BLaER1 (cell line): ENCODE data around the gene CETP.

Experiments
- H3K27ac ChIP-seq: shearing (Covaris generic); formaldehyde crosslinking; 2 replicates; pipeline ENCODE4 v1.8.1; 2022
- H3K27me3 ChIP-seq: shearing (Covaris generic); formaldehyde crosslinking; 2 replicates; pipeline ENCODE4 v1.8.1; 2022
- H3K36me3 ChIP-seq: shearing (Covaris generic); formaldehyde crosslinking; 2 replicates; pipeline ENCODE4 v1.8.1; 2022
- H3K4me1 ChIP-seq: shearing (Covaris generic); formaldehyde crosslinking; 2 replicates; pipeline ENCODE4 v1.8.1; 2022
- H3K4me2 ChIP-seq: shearing (Covaris generic); formaldehyde crosslinking; 2 replicates; pipeline ENCODE4 v1.8.1; 2022
- H3K4me3 ChIP-seq: shearing (Covaris generic); formaldehyde crosslinking; 2 replicates; pipeline ENCODE4 v1.8.1; 2022
- H3K9ac ChIP-seq: shearing (Covaris generic); formaldehyde crosslinking; 2 replicates; pipeline ENCODE4 v1.8.1; 2022
- H3K9me3 ChIP-seq: shearing (Covaris generic); formaldehyde crosslinking; 2 replicates; pipeline ENCODE4 v1.8.1; 2022
- H4K20me1 ChIP-seq: shearing (Covaris generic); formaldehyde crosslinking; 2 replicates; pipeline ENCODE4 v1.8.1; 2022
- Cebpa-rat ChIP-seq: shearing (Covaris generic); IDR thresholded peaks from 2 replicates; pipeline ENCODE4 v1.8.1; 2022

CETP gene

GRCh38 chr16:56945847-56946527 is 15.8 kb upstream of the CETP start:
- H3K4me1 ChIP-seq = peaks cover 99% of the 10 kb centered on the region
- peaks cover 15% of the 10 kb centered on the region; the same call in 1 of the 2 replicates for H4K20me1 ChIP-seq
- TF ChIP-seq Cebpa-rat = no peak
- H3K9ac ChIP-seq = no peak overlapping the region
- H3K4me3 ChIP-seq = no peak overlapping the region
- peak overlapping the region; percentile 13; the same call in 1 of the 2 replicates for H3K4me2 ChIP-seq
- H3K9me3 ChIP-seq = no peaks in the 10 kb centered on the region
- H3K36me3 ChIP-seq = peaks cover 57% of the 10 kb centered on the region
- H3K27ac ChIP-seq = peak overlapping the region; percentile 58; the same call in 1 of the 2 replicates
- H3K27me3 ChIP-seq = no peaks in the 10 kb centered on the region

GRCh38 chr16:56946767-56947603 is 14.8 kb upstream of the CETP start:
- Histone ChIP-seq H3K36me3 (peaks cover 48% of the 10 kb centered on the region), H4K20me1 (0 out of 2 replicates have a peak, but pooled peaks cover 11% of the 10 kb centered on the region), H3K27me3 (no peaks in the 10 kb centered on the region), H3K4me1 (peaks cover 99% of the 10 kb centered on the region), H3K4me3 (no peak overlapping the region), H3K9me3 (no peaks in the 10 kb centered on the region), H3K27ac (peak overlapping the region; percentile 58; the same call in 1 of the 2 replicates), H3K4me2 (peak overlapping the region; percentile 13; the same call in 1 of the 2 replicates), H3K9ac (no peak overlapping the region; the same call in 1 of the 2 replicates)
- TF ChIP-seq Cebpa-rat = no peak

- Histone ChIP-seq H3K9ac (no peak overlapping the region), H3K27ac (peak overlapping the region; percentile 58; the same call in 1 of the 2 replicates), H3K4me1 (peaks cover 99% of the 10 kb centered on the region), H3K4me3 (no peak overlapping the region), H3K27me3 (no peaks in the 10 kb centered on the region), H3K36me3 (peaks cover 41% of the 10 kb centered on the region), H3K4me2 (peak overlapping the region; percentile 13; the same call in 1 of the 2 replicates), H3K9me3 (no peaks in the 10 kb centered on the region), H4K20me1 (0 out of 2 replicates have a peak, but pooled peaks cover 8% of the 10 kb centered on the region)
- no peak for TF ChIP-seq Cebpa-rat
These were observed 14.2 kb upstream of the CETP start for GRCh38 chr16:56947604-56947995.

GRCh38 chr16:56948234-56948633 is 13.5 kb upstream of the CETP start:
- no peak for TF ChIP-seq Cebpa-rat
- Histone ChIP-seq H3K4me2 (peak overlapping the region; percentile 82; the same call in 1 of the 2 replicates), H3K9me3 (no peaks in the 10 kb centered on the region), H3K27ac (peak overlapping the region; percentile 58; the same call in 1 of the 2 replicates), H3K27me3 (no peaks in the 10 kb centered on the region), H3K4me1 (peaks cover 99% of the 10 kb centered on the region), H3K4me3 (no peak overlapping the region), H4K20me1 (0 out of 2 replicates have a peak, but pooled peaks cover 1% of the 10 kb centered on the region), H3K9ac (no peak overlapping the region), H3K36me3 (peaks cover 35% of the 10 kb centered on the region)

GRCh38 chr16:56950051-56950450 is 11.7 kb upstream of the CETP start:
- Histone ChIP-seq H3K9me3 (no peaks in the 10 kb centered on the region), H4K20me1 (no peaks in the 10 kb centered on the region), H3K27me3 (no peaks in the 10 kb centered on the region), H3K36me3 (peaks cover 17% of the 10 kb centered on the region), H3K9ac (peak overlapping the region; percentile 56), H3K27ac (peak overlapping the region; percentile 73), H3K4me1 (peaks cover 82% of the 10 kb centered on the region), H3K4me2 (peak overlapping the region; percentile 82), H3K4me3 (no peak overlapping the region)
- no peak for TF ChIP-seq Cebpa-rat

- Histone ChIP-seq H4K20me1 (no peaks in the 10 kb centered on the region), H3K9ac (peak overlapping the region; percentile 56), H3K4me1 (peaks cover 78% of the 10 kb centered on the region), H3K4me3 (0 out of 2 replicates have a peak overlapping the region, but pooled peaks have one; percentile 21), H3K9me3 (no peaks in the 10 kb centered on the region), H3K36me3 (peaks cover 13% of the 10 kb centered on the region), H3K4me2 (peak overlapping the region; percentile 82), H3K27me3 (no peaks in the 10 kb centered on the region), H3K27ac (peak overlapping the region; percentile 73)
- no peak for TF ChIP-seq Cebpa-rat
These were observed 11.3 kb upstream of the CETP start for GRCh38 chr16:56950455-56950854.

GRCh38 chr16:56950881-56951771 is 10.6 kb upstream of the CETP start:
- peak overlapping the region; percentile 21; the same call in 1 of the 2 replicates for H3K4me3 ChIP-seq
- peak overlapping the region; percentile 56 for H3K9ac ChIP-seq
- H3K4me1 ChIP-seq = peaks cover 72% of the 10 kb centered on the region
- no peak for TF ChIP-seq Cebpa-rat
- no peaks in the 10 kb centered on the region for H3K27me3 ChIP-seq
- peaks cover 8% of the 10 kb centered on the region for H3K36me3 ChIP-seq
- H3K4me2 ChIP-seq = peak overlapping the region; percentile 82
- H3K9me3 ChIP-seq = no peaks in the 10 kb centered on the region
- no peaks in the 10 kb centered on the region for H4K20me1 ChIP-seq
- peak overlapping the region; percentile 79 for H3K27ac ChIP-seq

GRCh38 chr16:56953006-56953405 is 8.7 kb upstream of the CETP start:
- Histone ChIP-seq H4K20me1 (no peaks in the 10 kb centered on the region), H3K4me2 (peak overlapping the region; percentile 82; the same call in 1 of the 2 replicates), H3K27me3 (no peaks in the 10 kb centered on the region), H3K4me3 (no peak overlapping the region), H3K4me1 (peaks cover 53% of the 10 kb centered on the region), H3K9ac (no peak overlapping the region), H3K9me3 (no peaks in the 10 kb centered on the region), H3K27ac (peak overlapping the region; percentile 79), H3K36me3 (no peaks in the 10 kb centered on the region)
- no peak for TF ChIP-seq Cebpa-rat

GRCh38 chr16:56956076-56956475 is 5.7 kb upstream of the CETP start:
- no peak overlapping the region for H3K27ac ChIP-seq
- no peaks in the 10 kb centered on the region for H3K27me3 ChIP-seq
- peaks cover 30% of the 10 kb centered on the region for H3K4me1 ChIP-seq
- H3K36me3 ChIP-seq = no peaks in the 10 kb centered on the region
- no peaks in the 10 kb centered on the region for H4K20me1 ChIP-seq
- no peak overlapping the region for H3K4me3 ChIP-seq
- no peak for TF ChIP-seq Cebpa-rat
- H3K9ac ChIP-seq = no peak overlapping the region
- no peak overlapping the region for H3K4me2 ChIP-seq
- no peaks in the 10 kb centered on the region for H3K9me3 ChIP-seq
